HEK293T (cell line): ENCODE data around the gene CBL.

ENCODE experiments used
- ARNT ChIP-seq: fragments of 450-650 bp; IDR thresholded peaks from 2 replicates; pipeline ENCODE4 v1.6.1; 2017; ENCODE audit warnings: mild to moderate bottlenecking
- BHLHE40 ChIP-seq: fragments of 450-650 bp; IDR thresholded peaks from 2 replicates; pipeline ENCODE4 v1.6.1; 2016; ENCODE audit warnings: mild to moderate bottlenecking, moderate library complexity, borderline replicate concordance
- CTBP1 ChIP-seq: fragments of 450-650 bp; IDR thresholded peaks from 2 replicates; pipeline ENCODE4 v1.6.1; 2016; ENCODE audit warnings: borderline replicate concordance
- ELF4 ChIP-seq: fragments of 450-650 bp; IDR thresholded peaks from 2 replicates; pipeline ENCODE4 v1.6.1; 2017; ENCODE audit warnings: antibody characterized with exemption
- FOXA1 ChIP-seq: fragments of 450-650 bp; IDR thresholded peaks from 2 replicates; pipeline ENCODE4 v1.6.1; 2016; ENCODE audit warnings: mild to moderate bottlenecking
- FOXK2 ChIP-seq: fragments of 450-650 bp; IDR thresholded peaks from 2 replicates; pipeline ENCODE4 v1.6.1; 2016; ENCODE audit warnings: mild to moderate bottlenecking
- FOXM1 ChIP-seq: fragments of 450-650 bp; IDR thresholded peaks from 2 replicates; pipeline ENCODE4 v1.6.1; 2017; ENCODE audit warnings: mild to moderate bottlenecking, borderline replicate concordance
- HDGF ChIP-seq: fragments of 450-650 bp; IDR thresholded peaks from 2 replicates; pipeline ENCODE4 v1.6.1; 2017; ENCODE audit warnings: antibody characterized with exemption, borderline replicate concordance
- L3MBTL2 ChIP-seq: fragments of 450-650 bp; conservative IDR thresholded peaks from 2 replicates; pipeline ENCODE4 v1.6.1; 2016; ENCODE audit warnings: mild to moderate bottlenecking
- LEF1 ChIP-seq: fragments of 450-650 bp; IDR thresholded peaks from 2 replicates; pipeline ENCODE4 v1.6.1; 2017; ENCODE audit warnings: mild to moderate bottlenecking, borderline replicate concordance
- SUZ12 ChIP-seq: fragments of 450-650 bp; IDR thresholded peaks from 2 replicates; pipeline ENCODE4 v1.6.1; 2016; ENCODE audit warnings: mild to moderate bottlenecking
- TARDBP ChIP-seq: fragments of 450-650 bp; IDR thresholded peaks from 2 replicates; pipeline ENCODE4 v1.6.1; 2016
- TF ChIP-seq, protein P1 (sequence below): fragments of 450-650 bp; IDR thresholded peaks from 2 replicates; pipeline ENCODE4 v1.6.1; 2016

GRCh38 chr11:119223856-119224255, 17.7 kb downstream of the CBL start:
- TF ChIP-seq CTBP1 (no peak), LEF1 (no peak), FOXK2 (no peak), FOXM1 (no peak), TARDBP (no peak), L3MBTL2 (no peak), ARNT (no peak), BHLHE40 (no peak), HDGF (no peak), SUZ12 (no peak), FOXA1 (no peak), ELF4 (no peak)
- TF ChIP-seq, protein P1, sequence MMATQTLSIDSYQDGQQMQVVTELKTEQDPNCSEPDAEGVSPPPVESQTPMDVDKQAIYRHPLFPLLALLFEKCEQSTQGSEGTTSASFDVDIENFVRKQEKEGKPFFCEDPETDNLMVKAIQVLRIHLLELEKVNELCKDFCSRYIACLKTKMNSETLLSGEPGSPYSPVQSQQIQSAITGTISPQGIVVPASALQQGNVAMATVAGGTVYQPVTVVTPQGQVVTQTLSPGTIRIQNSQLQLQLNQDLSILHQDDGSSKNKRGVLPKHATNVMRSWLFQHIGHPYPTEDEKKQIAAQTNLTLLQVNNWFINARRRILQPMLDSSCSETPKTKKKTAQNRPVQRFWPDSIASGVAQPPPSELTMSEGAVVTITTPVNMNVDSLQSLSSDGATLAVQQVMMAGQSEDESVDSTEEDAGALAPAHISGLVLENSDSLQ, result no peak
